Natural killer cell (primary cell): ENCODE data around the gene RPAP3. TPM values are rescaled to one million over a fixed set of nuclear protein-coding genes. Genes with fewer than 3 reads are reported as not detected.

Experiments used
- ATAC-seq, 3 donors: fragments of 150-1000 bp in 2 of 3; fragments of 200-7000 bp in 1 of 3; cut with Tn5 transposase; 1 replicate in 1 of 3; 2 replicates in 2 of 3; pipeline ENCODE4 v1.10.0; 2021; ENCODE audit warnings: mild to moderate bottlenecking in 2 of 3, moderate library complexity in 2 of 3
- DNase-seq, 2 donors: peaks; one replicate each; pipeline versions ENCODE4 v3.0.0 to v3.0.0-alpha.2; 2013 to 2021; ENCODE audit warnings: mixed read lengths in 1 of 2
- H3K27ac ChIP-seq: one replicate; pipeline ENCODE4 v1.5.1; 2013; ENCODE audit warnings: mild to moderate bottlenecking, low read length
- H3K27me3 ChIP-seq: one replicate; pipeline ENCODE4 v1.6.1; 2013; ENCODE audit warnings: low read length; ENCODE audit not compliant: control insufficient read depth, insufficient read depth
- H3K36me3 ChIP-seq: one replicate; pipeline ENCODE4 v1.6.1; 2013; ENCODE audit warnings: low read length; ENCODE audit not compliant: control insufficient read depth, insufficient read depth
- H3K4me1 ChIP-seq: one replicate; pipeline ENCODE4 v1.6.1; 2013; ENCODE audit warnings: low read length; ENCODE audit not compliant: control insufficient read depth, insufficient read depth
- H3K4me3 ChIP-seq: one replicate; pipeline ENCODE4 v1.5.1; 2013; ENCODE audit warnings: low read length
- H3K9me3 ChIP-seq: one replicate; pipeline ENCODE4 v1.6.1; 2013; ENCODE audit warnings: low read length; ENCODE audit not compliant: control insufficient read depth, insufficient read depth
- H3K27ac Mint-ChIP-seq, 2 donors: one replicate each; pipeline ENCODE4 v1.8.0; 2022; ENCODE audit warnings: mild to moderate bottlenecking in 2 of 2, mixed read lengths in 2 of 2, moderate library complexity in 1 of 2
- H3K27me3 Mint-ChIP-seq, 2 donors: one replicate each; pipeline ENCODE4 v1.8.0; 2022; ENCODE audit warnings: low read depth in 2 of 2, mixed read lengths in 2 of 2
- H3K36me3 Mint-ChIP-seq: one replicate; pipeline ENCODE4 v1.8.0; 2022; ENCODE audit warnings: mixed read lengths
- H3K4me1 Mint-ChIP-seq, 2 donors: one replicate each; pipeline ENCODE4 v1.8.0; 2022; ENCODE audit warnings: mixed read lengths in 2 of 2
- H3K4me3 Mint-ChIP-seq: one replicate; pipeline ENCODE4 v1.8.0; 2022; ENCODE audit warnings: mild to moderate bottlenecking, moderate library complexity, mixed read lengths
- H3K9me3 Mint-ChIP-seq, 2 donors: one replicate each; pipeline ENCODE4 v1.8.0; 2022; ENCODE audit warnings: mixed read lengths in 2 of 2
- WGBS: methylation state at CpG from one replicate; pipeline ENCODE4 v1.1.7; 2013; ENCODE audit warnings: missing lambda C conversion rate; ENCODE audit not compliant: insufficient coverage; 5-methylcytosine and 5-hydroxymethylcytosine counted together
- intact Hi-C: fragments of 100-400 bp; cut with micrococcal nuclease; formaldehyde crosslinking; loops from one replicate; pipeline ENCODE4 v1.14.2; 2022
- total RNA-seq, 4 donors: library from RNA; stranded (reverse); fragments of 120-200 nt in 1 of 4; gene quantifications; one replicate each; pipeline versions ENCODE4 v1.2.3 to v1.2.4, GENCODE V29; 2013 to 2022
- TF ChIP-seq, protein P1 (sequence below): fragments of 200-600 bp; IDR thresholded peaks from one replicate; pipeline ENCODE4 v1.8.0; 2022; ENCODE audit warnings: antibody characterized with exemption

The RPAP3 gene
- total RNA-seq, 3 donors from 2014 or later (not counting 1 experiment from before 2014, with no cell fraction given): 22.8 to 35.8 (median 24.8) TPM

DNA sequence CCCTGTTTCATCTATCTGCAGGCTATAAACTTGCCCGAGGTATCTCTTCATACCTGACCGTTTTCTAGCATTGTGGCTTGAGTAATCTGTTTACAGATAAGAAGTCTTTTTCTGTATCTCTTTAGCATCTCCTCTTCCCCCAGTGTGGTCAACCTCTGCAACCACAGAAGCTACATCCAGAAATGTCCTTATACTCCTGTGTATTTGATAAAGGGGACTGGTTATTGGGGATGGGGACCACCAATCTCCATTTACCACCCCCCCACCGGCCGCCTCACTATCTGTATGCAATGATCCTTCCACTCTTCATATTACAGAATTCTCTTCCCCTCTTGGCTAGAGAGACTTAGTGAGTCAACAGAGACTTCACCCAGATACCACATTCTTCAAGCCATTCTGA, 3.4 kb upstream of the RPAP3 start:
- DNase-seq (no peak), ATAC-seq (no peak)
- H3K36me3 ChIP-seq: no peaks in the 10 kb centered on the region
- no peak overlapping the region for H3K4me3 ChIP-seq
- Mint-ChIP-seq H3K36me3 (no peaks in the 10 kb centered on the region), H3K27me3 (no peaks in the 10 kb centered on the region), H3K4me1 (peaks cover 41 to 49% of the 10 kb centered on the region in 2 donors), H3K27ac (peak overlapping the region; percentile 83 to 98), H3K4me3 (peak overlapping the region; percentile 5), H3K9me3 (no peaks in the 10 kb centered on the region)
- whole genome bisulfite sequencing: 0% methylated on average over 2 of the region's 4 CpGs
- intact Hi-C loops: loop anchor here (5.0 to 10.0 kb wide), 4 partner anchors 502 to 1717 kb away; partner anchors contain the start of genes CCNT1, SCAF11 and SLC38A2
- H3K27me3 ChIP-seq: no peaks in the 10 kb centered on the region
- peaks cover 27% of the 10 kb centered on the region for H3K4me1 ChIP-seq
- TF ChIP-seq, protein P1, sequence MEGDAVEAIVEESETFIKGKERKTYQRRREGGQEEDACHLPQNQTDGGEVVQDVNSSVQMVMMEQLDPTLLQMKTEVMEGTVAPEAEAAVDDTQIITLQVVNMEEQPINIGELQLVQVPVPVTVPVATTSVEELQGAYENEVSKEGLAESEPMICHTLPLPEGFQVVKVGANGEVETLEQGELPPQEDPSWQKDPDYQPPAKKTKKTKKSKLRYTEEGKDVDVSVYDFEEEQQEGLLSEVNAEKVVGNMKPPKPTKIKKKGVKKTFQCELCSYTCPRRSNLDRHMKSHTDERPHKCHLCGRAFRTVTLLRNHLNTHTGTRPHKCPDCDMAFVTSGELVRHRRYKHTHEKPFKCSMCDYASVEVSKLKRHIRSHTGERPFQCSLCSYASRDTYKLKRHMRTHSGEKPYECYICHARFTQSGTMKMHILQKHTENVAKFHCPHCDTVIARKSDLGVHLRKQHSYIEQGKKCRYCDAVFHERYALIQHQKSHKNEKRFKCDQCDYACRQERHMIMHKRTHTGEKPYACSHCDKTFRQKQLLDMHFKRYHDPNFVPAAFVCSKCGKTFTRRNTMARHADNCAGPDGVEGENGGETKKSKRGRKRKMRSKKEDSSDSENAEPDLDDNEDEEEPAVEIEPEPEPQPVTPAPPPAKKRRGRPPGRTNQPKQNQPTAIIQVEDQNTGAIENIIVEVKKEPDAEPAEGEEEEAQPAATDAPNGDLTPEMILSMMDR: no peak
- no peaks in the 10 kb centered on the region for H3K9me3 ChIP-seq
- no peak overlapping the region for H3K27ac ChIP-seq

DNA sequence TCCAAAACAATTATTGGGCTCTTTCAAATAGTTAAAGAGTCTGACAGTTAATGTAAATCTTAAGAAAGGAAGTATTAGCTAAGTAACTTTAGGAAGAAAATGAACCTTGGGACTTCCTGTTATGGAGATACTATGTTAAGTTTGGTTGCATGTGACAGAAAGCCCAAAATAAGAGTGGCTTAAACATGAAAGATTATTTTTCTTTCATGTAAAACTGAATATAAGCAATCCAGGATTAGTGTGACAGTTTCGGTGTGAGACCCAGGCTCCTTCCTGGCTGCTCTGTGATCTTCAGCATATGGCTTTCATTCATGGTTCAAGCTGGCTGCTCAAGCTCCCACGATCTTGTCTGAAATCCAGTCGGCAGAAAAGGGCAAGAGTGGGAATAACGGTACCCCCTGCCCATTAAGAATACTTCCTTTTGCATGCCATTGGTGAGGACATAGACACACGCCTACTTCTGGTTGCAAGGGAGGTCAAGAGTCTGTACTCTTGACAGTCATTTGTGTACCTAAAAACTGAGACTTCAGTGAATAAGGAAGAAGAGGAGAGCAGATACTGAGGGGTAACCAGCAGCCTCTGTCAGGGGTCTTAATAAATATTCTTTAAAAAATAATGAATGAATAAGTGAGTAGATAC, 2.2 kb upstream of the RPAP3 start:
- 50% methylated on average over 5 of the region's 5 CpGs for WGBS
- Mint-ChIP-seq H3K4me3 (peak overlapping the region; percentile 76), H3K4me1 (peaks cover 52 to 60% of the 10 kb centered on the region in 2 donors), H3K27me3 (no peaks in the 10 kb centered on the region), H3K9me3 (no peaks in the 10 kb centered on the region), H3K27ac (peak overlapping the region; percentile 96 to 98), H3K36me3 (no peaks in the 10 kb centered on the region)
- no peaks in the 10 kb centered on the region for H3K36me3 ChIP-seq
- H3K4me1 ChIP-seq: peaks cover 27% of the 10 kb centered on the region
- no peaks in the 10 kb centered on the region for H3K9me3 ChIP-seq
- TF ChIP-seq, protein P1: no peak
- no peak overlapping the region for H3K4me3 ChIP-seq
- DNase-seq (peak in 1 of 2 donors; percentile 38), ATAC-seq (no peak)
- H3K27ac ChIP-seq: no peak overlapping the region
- H3K27me3 ChIP-seq: no peaks in the 10 kb centered on the region
- intact Hi-C loops: loop anchor here (2.0 to 10.0 kb wide), 5 partner anchors 105 to 1716 kb away; partner anchors contain the start of genes CCNT1, SCAF11 and SLC38A2

DNA sequence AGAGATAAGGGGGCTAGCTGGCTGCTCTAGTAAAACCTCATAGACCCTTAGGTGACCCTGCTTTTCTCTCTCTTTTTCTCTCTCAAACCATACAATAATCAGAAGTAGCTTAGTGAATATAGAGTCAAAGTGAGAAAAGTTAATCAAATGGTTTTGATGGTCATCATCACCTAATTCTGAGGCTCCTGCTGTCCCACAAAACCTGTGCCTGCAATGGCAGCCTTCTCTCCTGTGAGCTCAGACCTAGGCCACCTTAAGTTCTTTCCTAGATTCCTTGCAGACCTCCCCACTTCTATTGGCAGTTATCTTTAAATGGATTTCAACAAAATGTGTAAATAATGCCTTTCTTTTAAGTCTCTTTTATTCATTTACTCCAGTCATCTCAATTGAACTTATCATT, 1.5 kb upstream of the RPAP3 start:
- Histone ChIP-seq H3K27ac (peak overlapping the region; percentile 0), H3K4me3 (no peak overlapping the region), H3K4me1 (peaks cover 27% of the 10 kb centered on the region), H3K9me3 (no peaks in the 10 kb centered on the region), H3K36me3 (no peaks in the 10 kb centered on the region), H3K27me3 (no peaks in the 10 kb centered on the region)
- ATAC-seq (no peak), DNase-seq (no peak)
- H3K4me3 Mint-ChIP-seq: peak overlapping the region; percentile 76
- H3K9me3 Mint-ChIP-seq: no peaks in the 10 kb centered on the region
- TF ChIP-seq, protein P1: no peak
- H3K4me1 Mint-ChIP-seq: peaks cover 52 to 60% of the 10 kb centered on the region in 2 donors
- H3K27ac Mint-ChIP-seq: peak overlapping the region; percentile 96 to 98
- H3K27me3 Mint-ChIP-seq: no peaks in the 10 kb centered on the region
- intact Hi-C loops: loop anchor here (2.0 to 10.0 kb wide), 5 partner anchors 105 to 1715 kb away; partner anchors contain the start of genes CCNT1, SCAF11 and SLC38A2
- H3K36me3 Mint-ChIP-seq: no peaks in the 10 kb centered on the region
